Measurements from ENCODE around the gene ZFYVE28.

DNA sequence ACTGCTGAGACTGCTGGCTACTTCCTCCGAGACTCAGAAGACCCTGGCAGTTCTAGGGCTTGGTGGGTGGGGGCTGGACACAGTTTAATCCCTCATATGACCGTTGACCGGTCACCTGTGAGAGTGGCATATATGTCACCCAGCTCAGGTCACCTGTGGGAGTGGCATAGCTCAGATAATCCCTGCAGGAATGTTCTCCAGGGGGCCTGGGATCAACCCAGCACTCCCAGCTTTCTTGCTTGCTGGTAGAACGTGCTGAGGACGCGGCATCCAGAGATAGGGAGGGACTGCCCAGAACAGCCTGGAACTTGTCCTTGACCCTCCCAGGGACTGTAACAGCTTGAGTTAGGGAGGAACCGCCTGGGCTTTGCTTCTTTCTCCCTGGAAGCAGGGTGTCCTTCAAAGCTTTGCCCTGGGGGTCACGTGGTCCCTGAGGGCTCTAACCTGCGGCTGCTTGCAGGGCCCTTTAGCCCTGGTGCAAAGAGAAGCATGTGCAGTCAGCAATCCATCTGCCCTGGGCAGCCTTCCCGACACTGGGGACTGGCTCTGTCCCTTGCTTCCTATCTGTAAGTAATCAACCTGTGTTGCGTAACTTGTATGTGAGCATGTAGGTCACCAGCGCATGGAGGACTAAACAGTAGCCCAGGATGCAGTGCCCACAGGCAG, 55.3 kb downstream of the ZFYVE28 start:
- TF ChIP-seq POLR2A (IDR thresholded peaks at IDR 0.05; ENCODE audit: low read depth, low read length): no peak
- no peak for TF ChIP-seq POLR2AphosphoS5 (IDR thresholded peaks at IDR 0.05; ENCODE audit: low read depth, low read length)
- TF ChIP-seq SPI1 (IDR thresholded peaks at IDR 0.05; ENCODE audit: low read depth, low read length): no peak
- TF ChIP-seq TAF1 (IDR thresholded peaks at IDR 0.05; ENCODE audit: low read depth, low read length): no peak
